Fibroblast of mammary gland (primary cell): ENCODE data around the gene TMEM271.

Experiments used
- DNase-seq: peaks from one replicate; pipeline ENCODE4 v3.0.0-alpha.2; 2010; ENCODE audit warnings: low read depth
- H3K4me3 ChIP-seq: 2 replicates; pipeline ENCODE4 v1.5.1; 2011; ENCODE audit warnings: low read depth, mild to moderate bottlenecking, low read length, moderate library complexity; ENCODE audit not compliant: control insufficient read depth
- TF ChIP-seq, protein P1 (sequence below): conservative IDR thresholded peaks from 2 replicates; pipeline ENCODE4 v1.5.1; 2011; ENCODE audit warnings: low read depth, low read length, inconsistent platforms; ENCODE audit not compliant: control insufficient read depth, insufficient read depth

TMEM271 gene

DNA sequence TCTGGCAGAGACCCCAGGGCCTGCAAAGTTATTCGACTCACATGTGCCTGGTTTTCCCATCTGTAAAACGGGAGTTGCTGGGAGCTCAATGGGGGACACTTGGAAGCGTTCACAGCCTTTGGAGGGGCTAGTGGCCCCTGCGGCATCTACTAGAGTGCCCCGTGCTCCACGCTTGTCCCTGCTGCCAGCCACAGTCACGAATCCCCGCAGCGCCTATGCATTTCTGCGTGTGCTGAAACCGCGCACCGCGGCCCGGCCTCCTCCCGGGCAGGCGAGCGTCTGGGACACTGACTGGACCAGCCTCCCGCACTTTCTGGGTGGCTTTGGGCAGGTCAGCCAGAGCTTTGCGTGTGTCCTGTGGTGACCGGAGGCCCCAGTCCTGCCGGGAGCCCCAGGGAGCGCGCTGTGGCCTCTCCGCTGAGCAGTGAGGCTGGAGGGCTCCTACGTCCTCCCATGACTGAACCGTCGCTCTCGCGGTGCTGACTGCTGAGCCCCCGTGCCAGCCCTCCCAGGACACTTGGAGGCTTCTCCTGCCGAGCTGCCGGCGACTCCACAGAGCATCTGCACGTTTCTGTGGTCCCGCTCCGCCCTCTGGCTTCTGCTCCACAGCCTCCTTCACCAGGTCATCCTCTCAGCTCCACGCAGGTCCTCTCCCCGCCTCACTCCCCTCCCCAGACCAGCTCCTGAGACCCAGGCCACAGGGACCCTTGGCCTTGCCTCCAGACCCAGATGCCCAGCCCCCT is 40.7 kb downstream of the TMEM271 start:
- H3K4me3 ChIP-seq, result no peak overlapping the region
- DNase-seq, result no peak
- TF ChIP-seq, protein P1, sequence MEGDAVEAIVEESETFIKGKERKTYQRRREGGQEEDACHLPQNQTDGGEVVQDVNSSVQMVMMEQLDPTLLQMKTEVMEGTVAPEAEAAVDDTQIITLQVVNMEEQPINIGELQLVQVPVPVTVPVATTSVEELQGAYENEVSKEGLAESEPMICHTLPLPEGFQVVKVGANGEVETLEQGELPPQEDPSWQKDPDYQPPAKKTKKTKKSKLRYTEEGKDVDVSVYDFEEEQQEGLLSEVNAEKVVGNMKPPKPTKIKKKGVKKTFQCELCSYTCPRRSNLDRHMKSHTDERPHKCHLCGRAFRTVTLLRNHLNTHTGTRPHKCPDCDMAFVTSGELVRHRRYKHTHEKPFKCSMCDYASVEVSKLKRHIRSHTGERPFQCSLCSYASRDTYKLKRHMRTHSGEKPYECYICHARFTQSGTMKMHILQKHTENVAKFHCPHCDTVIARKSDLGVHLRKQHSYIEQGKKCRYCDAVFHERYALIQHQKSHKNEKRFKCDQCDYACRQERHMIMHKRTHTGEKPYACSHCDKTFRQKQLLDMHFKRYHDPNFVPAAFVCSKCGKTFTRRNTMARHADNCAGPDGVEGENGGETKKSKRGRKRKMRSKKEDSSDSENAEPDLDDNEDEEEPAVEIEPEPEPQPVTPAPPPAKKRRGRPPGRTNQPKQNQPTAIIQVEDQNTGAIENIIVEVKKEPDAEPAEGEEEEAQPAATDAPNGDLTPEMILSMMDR, result no peak

DNA sequence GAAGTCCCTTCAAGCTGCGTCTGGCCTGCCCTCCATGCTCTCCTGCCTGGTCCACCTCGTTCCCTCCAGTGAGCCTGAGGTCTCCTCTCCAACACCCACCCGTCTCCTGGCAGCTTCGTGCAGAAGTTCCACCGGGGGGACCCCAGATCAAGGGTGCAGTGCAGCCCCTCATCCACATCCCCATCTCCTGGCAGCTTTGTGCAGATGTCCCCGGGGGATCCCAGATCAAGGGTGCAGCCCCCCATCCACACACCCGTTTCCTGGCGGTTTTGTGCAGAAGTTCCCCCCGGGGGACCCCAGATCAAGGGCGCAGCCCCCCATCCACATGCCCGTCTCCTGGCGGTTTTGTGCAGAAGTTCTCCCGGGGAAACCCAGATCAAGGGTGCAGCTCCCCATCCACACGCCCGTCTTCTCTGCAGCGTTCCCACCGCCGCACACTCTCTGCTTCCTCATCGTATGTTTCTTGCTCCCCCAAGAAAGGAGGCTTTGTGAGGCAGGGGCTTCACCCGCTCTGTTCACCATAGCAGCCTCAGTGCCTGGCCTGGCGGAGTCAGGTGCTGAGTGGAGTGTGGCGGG is 41.4 kb downstream of the TMEM271 start:
- H3K4me3 ChIP-seq, result no peak overlapping the region
- no peak for DNase-seq
- TF ChIP-seq, protein P1, result no peak

DNA sequence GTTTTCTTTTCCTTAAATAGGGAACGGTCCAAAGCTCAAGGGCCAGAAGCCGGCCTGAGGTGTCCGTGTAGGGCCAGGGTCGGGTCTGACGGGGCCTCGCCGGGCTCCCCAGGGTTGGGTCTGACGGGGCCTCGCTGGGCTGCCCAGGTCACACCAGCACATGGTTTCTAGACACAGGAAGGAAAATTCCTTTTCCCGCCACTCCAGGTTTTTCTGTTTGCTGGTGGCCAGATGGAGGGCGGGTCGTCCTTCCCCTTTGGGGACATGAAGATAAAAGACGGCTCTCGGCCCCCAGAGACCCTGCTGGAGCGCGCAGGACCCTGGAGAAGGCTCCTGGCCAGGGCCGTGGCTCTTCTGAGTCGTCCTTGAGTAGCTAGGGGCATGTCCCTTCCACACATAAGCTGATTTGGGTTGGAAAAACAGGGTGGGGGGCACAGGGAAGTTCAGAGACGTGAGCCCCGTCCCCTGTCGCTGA is 42.0 kb downstream of the TMEM271 start:
- DNase-seq, result no peak
- no peak overlapping the region for H3K4me3 ChIP-seq
- TF ChIP-seq, protein P1, result no peak

DNA sequence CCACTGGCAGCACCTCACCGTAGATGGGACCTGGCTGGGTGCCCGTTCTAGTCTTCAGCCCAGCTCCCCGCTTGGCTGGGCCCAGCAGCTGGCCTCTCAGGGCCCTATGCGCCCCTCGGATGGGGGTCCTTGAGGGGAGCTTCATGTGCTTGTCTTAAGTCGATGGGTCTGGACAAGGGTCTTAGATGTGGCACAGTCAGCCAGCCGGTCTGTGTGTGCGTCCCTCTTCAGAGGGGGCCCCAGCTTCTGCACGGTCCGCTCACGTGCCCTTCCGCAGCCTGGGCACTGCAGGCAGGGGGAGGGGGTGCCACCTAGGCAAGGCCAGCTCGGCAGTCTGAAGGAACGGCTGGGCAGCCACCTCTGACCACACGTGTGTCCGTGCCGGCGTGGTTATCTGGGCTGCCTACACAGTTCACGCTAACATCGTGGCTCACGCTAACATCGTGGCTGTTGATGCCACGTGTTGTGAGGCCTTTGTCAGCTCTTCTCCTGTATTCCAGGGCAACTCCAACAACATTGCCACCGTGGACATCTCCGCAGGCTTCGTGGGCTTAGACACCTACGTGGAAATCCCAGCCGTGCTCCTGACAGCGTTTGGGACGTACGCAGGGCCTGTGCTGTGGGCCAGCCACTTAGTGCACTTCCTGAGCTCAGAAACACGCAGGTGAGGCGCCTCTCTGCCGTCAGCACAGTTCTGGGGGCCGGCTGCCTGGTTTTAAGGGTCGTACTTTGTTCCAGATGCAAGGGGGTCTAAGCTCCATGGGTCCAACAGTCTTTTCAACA is 42.6 kb downstream of the TMEM271 start:
- no peak for DNase-seq
- no peak overlapping the region for H3K4me3 ChIP-seq
- TF ChIP-seq, protein P1, result no peak

DNA sequence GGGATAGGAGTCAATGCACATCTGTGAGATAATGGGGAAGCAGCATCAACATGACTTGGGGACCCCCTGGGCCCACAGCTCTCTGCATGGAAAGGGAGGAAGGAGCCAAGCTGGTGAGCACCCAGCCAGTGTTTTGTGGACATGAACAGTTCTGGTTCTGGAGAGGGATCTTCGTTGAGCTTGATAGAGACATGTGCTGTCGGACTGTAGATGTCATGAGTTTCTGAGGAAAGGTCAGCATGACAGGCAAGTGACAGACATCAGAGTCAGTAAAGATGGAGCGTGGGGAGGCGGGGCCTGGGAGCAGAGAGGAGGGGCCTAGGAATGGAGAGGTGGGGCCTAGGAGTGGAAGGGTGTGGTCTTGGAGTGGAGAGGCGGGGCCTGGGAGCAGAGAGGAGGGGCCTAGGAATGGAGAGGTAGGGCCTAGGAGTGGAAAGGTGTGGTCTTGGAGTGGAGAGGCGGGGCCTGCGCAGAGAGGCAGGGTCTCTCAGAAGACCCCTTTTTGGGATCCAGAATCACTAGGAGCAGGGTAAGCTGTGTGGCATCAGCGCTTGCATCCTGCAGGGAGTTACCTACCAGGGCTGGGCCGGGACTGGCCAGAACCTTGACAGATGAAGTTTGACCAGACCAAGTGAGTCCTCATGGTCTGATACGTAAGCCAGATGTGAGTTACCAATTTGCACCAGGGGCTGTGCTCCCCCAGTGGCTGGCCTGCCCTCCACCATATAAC is 43.3 kb downstream of the TMEM271 start:
- TF ChIP-seq, protein P1, result no peak
- no peak overlapping the region for H3K4me3 ChIP-seq
- DNase-seq, result peak; percentile 13

DNA sequence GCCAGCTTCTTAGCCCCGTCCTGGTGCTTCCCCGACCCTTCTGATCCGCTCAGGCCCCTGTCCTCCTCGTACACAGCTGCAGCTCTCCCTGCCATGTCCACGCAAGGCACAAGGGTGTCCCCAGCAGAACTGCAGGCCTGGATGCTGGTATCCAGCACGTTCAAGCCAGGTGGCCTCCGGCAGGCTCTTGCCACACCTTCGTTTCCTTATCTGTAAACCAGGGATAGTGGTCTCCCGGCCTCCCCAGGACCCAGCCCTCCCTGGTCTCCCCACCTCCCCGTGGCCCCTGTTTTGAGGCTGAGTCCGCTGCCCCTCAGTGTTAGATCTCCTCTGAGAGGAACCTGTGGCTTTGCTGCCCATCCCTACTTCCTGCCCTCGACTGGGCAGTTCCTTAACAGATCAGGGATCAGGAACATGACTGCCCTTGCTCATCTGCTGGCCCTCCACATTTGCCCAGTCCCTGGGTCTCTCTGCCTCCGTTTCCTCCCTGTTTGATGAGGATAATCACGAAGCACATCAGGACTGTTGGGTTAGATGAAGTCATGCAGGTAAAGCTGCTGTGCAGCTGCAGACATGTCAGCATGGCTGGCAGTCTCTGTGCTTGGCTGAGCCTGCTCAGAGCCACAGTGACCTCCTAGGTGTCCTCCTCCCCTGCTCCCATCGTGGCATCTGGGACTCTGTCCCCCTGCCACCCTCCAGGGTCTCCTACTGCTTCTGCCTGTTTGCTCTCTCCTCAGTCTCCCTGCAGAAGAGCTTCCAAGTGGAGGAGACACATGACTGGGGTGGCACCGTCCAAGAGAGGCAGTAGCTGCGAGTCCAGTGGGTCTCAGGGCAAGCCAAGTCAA is 44.2 kb downstream of the TMEM271 start:
- no peak for DNase-seq
- TF ChIP-seq, protein P1, result no peak

More for the DNA sequence above, 44.2 kb downstream of the TMEM271 start:
- H3K4me3 ChIP-seq, result no peak overlapping the region
